ENCODE data around the gene CALY.
"Not testable (repeated sequence)": the region's sequence is repeated elsewhere in the genome, so short reads cannot be mapped to it uniquely, and the experiment has no call there.

Gene CALY

DNA sequence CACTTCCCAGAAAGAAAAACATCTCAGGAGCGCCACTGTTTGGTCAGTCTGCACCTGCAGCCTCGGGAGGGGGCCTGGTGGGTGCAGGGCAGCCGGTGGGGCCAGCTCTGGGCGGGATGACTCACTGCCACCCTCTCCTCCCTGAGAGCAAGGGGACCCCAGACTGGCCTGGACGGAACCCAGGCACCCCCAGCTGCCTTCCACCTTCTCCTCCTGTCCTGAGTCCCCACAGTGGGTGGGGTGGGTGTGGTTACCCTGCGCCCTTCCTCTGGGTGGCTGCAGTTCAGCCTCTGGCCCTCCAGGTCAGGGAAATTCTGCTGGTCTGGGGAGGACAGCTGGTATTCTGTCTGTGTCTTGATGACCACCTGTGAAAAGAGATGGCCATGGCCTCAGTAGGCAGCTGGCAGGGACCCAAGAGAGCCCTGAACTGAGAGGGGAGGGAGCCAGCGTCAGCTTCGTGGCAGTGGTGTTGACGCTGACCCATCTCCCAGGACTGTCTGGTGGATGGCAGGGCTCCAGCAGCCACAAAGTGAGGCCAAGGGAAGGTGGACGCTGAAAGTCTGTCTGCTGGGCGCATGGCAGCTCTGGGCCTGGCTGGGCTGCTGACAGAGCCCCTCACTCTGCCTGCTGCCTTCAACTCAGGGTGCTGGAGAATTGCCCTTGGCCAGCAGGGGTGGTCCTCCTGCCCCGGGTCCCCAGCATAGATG lies 8.9 kb downstream of the CALY start:
- DNase-seq, result no peak

DNA sequence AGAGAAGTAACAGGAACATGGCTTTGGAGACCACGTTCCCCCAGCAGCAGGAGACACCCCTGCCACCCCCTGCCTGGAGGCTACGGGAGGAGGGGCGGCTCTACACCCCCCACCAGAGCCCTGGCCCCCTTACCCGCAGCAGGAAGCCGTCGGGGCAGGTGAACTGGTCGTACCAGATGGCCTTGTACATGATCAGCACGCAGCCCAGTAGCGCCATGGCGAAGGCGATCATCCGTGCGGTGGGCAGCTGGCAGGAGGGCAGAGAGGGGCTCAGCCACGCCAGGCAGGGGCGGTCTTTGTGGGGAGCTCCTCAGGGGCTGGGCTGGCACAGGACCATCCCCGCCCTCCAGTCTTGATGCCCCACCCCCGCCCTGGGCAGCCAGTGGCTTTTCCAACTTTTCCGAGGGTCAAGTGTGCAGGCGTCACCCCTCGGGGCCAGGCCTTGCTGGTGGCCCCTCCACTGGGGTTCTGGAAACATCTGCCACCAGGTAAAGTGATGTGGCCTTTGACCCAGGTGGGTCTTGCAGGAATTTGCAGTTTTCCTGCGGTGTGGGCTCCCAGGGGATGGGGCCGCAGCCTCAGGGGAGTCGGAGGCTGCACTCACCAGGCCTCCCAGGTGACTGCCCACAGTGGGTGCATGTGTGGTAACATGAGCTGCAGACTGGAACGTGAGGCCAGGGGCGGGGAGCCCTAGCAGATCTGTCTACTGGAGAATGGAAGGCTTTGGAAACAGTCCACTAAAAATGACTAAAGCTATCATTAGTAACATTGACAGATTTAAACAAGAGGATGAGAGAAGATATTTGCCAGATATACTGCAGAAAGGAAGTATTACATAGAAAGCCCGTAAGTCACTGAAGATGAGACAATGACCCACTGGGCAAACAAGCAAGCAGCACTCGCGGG lies 9.7 kb downstream of the CALY start:
- no peak for DNase-seq

DNA sequence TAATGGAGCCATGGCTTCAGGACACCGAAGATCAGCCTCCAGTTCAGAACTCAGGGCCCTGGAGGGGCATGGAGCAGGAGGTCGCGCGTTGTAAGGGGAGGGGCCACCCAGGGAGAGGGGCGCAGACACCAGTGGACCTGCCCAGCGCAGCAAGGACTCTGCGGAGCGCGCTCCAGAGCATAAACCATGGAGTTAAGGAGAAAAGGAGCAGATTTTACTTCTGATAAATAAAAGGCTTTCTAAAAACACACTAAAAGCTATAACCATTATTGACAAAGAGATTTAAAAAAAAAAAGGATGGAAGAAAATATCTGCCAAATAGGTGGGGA lies 10.5 kb downstream of the CALY start:
- DNase-seq, result no peak

DNA sequence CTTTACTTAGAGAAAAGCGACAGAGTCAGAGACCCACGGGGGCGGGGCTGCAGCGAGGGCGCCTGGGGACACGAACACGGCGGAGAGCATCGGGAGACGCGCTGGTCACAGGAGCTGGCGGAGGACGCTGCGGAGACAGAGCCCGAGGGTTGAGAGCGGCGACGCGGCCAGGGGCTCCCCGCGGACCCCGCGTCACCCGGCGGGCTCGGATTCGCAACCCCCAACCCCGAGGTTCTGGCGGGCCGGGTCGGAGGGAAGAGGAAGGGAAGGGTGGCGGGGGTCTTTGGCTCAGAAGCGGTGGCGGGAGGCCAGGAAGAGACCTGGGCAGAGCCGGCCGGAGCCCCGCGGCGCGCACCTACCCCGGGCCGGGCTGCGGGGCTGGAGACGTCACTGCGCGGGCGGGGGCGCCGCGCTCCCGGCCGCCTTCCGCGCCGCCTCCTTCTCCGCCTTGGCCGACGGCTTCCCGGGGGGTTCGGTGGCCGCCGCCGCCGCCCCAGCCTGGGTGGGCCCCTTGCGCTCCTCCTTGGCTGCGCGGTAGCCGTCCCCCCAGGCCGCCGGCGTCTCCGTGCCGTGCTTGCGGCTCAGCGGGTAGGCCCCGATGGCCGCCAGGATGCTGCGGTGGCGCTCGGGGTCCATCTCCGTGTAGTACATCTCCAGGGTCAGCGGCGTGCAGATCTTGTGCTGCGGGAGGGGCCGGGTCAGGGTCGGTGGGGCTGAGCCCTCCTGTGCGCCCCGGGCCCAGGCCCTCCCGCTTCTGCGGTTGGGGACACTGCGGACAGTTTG lies 11.1 kb downstream of the CALY start:
- no peak for DNase-seq

DNA sequence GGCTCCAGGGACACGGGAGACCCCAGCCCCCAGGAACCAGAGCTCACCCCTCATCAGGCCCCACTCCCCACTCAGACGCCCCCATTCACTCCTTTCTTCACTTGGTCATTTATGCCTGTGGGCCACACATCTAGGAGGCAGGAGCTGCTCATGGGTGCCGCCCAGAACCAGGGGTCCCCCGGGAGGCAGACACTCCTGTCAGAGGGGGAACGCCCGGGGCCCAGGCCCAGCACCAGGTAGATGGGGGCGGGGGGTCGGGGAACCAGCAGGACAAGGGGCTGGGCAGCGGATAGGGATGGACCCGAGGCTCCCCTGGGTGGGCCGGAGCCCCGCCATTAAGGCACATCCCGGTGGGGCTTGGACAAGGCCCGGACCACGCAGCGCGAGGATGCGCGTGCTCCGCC lies 11.8 kb downstream of the CALY start:
- DNase-seq, result no peak

DNA sequence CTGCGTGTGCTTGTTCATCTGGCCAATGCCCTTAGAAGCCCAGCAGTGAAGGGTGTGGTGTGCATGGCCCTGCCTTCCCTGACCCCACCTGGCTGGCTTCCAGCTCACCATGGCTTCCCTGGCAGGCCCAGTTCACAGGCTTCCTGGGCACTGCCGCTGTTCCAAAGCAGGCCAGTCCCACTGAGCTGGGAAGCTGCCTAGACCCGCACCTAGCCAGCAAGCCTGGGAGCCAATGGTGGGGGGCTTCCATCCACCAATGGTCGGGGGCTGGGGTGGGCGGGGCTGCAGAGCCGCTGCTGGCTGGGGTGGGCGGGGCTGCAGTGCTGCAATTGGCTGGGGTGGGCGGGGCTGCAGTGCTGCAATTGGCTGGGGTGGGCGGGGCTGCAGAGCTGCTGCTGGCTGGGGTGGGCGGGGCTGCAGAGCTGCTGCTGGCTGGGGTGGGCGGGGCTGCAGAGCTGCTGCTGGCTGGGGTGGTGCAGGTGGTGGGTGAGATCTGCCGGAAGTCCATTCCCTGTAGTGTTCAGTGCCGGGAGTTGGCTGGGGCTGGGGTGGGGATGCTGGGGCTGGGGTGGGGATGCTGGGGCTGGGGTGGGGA lies 12.4 kb downstream of the CALY start:
- peak; percentile 21 to 52 for DNase-seq

DNA sequence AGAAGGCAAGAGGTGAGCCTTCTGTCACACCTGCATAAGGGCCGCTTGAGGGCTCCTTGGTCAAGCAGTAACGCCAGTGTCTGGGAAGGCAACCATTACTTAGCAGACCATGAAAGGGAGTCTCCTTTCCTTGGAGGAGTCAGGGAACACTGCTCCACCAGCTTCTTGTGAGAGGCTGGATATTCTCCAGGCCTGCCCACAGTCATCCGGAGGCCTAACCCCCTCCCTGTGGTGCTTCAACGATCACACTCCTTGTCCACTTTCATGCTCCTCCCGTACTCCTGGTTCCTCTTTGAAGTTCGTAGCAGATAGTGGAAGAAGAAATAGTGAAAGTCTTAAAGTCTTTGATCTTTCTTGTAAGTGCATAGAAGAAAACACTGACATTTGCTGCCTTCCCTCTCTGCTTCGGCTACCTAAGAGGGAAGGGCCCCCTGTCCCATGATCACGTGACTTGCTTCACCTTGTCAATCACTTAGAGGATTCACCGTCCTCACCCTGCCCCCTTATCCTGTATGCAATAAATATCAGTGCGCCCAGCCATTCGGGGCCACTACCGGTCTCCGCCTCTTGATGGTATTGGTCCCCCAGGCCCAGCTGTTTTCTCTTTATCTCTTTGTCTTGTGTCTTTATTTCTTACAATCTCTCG lies 14.5 kb downstream of the CALY start:
- not testable (repeated sequence) for DNase-seq

DNA sequence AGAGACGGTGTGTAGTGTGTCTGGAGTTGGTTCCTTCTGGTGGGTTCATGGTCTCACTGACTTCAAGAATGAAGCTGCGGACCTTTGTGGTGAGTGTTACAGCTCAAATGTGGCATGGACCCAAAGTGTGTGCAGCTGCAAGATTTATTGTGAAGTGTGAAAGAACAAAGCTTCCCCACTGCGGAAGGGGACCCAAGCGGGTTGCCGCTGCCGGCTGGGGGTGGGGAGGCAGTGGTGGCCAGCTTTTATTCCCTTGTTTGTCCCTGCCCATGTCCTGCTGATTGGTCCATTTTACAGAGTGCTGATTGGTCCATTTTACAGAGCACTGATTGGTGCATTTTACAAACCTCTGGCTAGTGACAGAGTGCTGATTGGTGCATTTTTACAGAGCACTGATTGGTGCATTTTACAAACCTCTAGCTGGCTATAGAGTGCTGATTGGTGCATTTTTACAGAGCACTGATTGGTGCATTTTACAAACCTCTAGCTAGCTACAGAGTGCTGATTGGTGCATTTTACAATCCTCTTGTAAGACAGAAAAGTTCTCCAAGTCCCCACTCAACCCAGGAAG lies 15.8 kb downstream of the CALY start:
- DNase-seq, result not testable (repeated sequence)

DNA sequence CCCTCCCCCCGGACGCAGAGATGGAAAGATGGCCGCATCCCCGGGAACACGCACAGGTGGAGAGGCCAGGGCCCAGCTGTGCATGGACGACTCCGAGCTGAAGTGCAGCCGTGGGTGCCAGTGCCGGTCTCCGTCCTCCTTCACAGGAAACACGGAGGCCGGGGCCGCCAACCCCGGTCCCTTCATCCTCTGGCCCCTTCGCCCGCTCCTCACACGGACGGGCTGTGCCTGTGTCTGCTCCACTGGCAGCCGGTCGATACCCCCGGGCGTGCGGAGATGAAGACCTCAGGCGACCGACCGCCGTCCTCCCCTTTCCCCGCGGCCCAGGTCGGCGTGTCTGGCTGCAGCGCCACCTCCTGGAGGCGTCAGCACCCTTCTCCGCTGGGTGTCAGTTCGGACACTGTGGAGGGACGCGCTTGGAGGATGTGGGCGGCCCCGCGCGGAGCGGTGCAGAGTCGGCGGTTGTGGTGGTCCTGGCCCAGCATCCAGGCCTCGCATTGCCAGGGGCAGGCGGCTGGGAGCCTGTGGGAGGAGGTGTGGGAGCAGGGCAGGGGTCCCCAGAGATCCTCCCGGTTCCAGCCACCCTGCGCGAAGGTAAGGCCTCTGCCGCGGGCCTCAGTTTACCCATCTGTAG lies 18.1 kb downstream of the CALY start:
- DNase-seq, result peak; percentile 45 to 51

DNA sequence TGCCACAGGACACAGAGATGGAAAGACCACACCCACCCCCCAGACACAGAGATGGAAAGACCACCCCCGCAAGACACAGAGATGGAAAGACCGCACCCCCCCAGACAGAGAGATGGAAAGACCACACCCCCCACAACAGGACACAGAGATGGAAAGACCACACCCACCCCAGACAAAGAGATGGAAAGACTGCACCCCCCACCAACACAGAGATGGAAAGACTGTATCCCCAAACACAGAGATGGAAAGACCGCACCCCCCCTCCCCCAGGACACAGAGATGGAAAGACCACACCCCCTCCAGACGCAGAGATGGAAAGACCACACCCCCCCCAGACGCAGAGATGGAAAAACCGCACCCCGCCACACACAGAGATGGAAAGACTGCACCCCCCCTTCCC lies 20.0 kb downstream of the CALY start:
- DNase-seq, result no peak

DNA sequence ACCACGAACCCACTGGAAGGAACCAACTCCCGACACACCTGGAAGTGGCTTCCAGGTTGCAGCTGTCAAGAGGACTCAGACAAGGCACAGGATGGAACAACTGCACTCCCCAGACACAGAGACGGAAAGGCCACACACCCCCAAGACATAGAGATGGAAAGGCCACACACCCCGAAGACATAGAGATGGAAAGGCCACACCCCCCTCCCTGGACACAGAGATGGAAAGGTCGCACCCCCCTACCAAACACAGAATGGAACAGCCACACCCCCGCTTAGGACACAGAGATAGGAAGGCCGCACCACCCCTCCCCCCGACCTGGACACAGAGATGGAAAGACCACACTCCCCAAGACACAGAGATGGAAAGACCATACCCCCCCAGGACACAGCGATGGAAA lies 20.4 kb downstream of the CALY start:
- DNase-seq, result no peak

DNA sequence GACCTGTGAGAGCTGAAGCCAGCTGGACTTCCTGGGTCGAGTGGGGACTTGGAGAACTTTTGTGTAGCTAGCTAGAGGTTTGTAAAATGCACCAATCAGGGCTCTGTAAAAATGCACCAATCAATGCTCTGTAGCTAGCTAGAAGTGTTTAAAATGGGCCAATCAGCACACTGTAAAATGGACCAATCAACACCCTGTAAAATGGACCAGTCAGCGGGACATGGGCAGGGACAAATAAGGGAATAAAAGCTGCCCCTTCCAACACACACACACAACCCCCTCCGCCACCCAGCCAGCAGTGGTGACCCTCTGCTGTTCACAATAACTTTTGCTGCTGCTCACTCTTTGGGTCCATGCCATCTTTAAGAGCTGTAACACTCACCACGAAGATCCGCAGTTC lies 20.8 kb downstream of the CALY start:
- DNase-seq, result no peak

DNA sequence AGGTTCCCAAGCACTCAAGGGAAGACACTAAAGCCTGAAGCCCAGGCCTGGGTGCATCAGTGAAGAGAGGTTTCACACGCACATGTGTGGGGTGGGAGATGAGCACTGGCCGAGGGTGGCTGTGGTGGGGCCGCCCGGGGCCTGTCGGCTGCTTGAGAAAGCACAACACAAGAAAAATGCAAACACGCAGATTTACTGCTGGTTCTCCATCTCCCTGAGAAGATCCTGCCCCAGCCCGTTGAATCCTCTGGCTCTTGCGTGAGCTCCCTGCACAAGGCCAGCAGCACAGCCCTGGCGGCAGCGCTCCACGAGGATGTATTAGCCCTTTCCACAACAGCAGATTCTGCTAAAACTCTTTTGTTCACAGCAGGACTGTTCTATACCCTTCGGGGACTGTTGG lies 21.8 kb downstream of the CALY start:
- no peak for DNase-seq

DNA sequence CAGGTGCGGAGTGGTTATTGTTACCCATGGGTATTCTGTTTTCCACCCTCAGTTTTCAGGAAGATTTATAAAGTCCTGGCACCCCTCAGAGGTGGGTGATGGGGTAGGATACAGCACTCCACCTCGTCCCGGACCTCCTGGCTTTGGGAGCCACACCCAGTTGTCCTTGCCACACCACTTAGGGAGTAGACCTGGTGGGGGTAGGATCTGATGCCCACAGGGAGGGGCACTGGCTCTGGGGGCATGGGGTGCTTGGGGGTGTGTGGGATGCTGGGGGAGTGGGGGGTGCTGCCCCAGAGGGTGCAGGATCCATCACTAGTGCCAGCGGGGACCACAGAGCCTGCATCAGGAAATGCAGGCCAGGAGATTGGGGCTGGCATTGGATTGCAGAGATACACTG lies 23.5 kb downstream of the CALY start:
- DNase-seq, result no peak

DNA sequence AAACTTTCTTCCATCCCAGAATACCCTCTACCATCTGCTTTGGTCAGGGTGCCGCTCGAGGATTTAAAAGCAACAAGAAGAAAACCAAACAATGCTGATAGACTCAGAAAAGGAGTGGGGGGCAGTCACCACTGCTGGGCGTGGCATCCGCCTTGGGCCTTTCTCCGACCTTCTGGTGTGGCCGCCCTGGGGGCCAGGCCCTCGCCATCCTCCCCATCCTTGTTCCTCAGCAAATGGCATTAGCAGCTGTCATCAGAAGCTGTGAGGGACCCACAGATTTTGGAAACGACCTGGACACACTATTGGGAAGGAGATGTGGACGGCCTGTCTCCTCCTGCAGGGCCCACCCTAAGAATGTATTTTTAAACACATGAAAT lies 23.9 kb downstream of the CALY start:
- DNase-seq, result no peak

DNA sequence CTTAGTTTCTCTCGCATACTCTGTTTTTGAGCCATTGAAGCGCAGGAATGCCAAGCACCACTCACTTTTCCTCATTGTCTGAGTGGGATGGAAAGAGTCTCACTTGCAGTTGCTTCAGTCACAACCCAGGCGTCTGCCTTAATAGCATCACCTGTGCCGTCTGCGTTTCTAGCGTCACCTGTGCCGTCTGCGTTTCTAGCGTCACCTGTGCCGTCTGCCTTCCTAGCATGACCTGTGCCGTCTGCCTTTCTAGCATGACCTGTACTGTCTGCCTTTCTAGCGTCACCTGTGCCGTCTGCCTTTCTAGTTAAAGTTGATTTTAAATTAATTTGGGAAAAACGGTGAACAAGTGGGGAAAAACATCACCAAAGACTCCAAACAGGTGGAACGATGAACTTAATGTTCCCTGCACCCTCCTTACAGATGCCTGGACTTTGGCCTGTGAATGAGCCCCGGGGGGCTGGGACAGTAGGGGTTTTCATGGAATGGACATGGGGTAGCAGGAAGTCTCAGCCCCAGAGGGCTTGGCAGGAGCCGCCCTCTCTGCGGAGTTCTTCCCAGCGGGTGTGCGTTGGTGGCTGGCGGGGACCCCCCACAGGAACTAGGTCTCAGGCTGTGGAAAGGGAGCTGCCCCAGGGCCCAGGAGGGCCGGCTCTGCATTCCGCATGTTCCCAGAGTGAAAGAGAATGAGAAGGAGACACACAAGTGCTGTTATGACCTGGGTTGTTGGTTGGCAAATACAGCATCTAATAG lies 24.5 kb downstream of the CALY start:
- no peak for DNase-seq

DNA sequence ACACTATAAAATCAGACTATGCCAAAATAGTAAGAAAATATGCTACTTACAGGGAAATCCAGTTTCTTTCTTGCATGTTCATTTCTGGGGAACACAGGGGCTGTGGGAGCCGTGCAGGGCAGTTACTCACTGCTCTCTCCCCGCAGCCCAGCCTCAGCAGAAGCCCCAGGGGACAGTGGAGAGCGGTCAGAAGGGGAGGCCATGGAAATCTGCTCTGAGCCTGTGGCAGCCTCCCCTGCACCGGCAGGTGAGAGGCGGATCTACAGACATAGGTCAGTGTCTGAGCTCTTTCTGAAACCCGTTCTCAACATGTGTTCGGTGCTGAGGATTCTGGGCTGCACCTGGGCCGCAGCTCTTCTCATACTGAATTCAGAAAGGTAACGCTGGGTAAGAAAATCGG lies 25.1 kb downstream of the CALY start:
- no peak for DNase-seq

DNA sequence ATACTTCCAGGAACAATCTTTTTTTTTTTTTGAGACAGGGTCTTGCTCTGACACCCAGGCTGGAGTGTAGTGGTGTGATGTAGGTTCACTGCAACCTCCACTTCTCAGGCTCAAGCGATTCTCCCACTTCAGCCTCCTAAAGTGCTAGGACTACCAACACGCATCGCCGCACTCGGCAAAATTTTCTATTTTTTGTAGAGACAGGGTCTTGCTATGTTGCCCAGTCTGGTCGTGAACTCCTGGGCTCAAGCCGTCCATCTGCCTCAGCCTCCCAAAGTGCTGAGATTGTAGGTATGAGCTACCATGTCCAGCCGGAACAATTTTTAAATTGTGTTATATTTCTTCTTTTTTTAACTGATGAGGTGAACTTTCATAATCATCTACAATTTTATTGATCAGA lies 25.9 kb downstream of the CALY start:
- no peak for DNase-seq

DNA sequence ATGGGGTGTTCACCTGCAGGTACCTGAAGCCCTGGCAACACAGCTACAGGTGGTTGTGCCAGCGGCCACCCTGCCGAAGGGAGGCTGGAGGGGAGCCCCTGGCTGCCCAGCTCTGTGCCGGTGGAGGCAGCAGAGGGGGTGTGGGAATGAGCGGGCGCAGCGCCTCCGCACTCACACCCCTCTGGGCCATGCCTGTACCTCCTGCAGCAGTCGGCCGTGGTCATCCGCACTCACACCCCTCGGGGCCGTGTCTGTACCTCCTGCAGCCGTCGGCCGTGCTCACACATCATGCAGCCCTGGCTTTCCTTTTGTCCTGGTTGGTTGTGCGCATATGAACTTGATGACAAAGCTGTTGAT lies 26.3 kb downstream of the CALY start:
- DNase-seq, result no peak

DNA sequence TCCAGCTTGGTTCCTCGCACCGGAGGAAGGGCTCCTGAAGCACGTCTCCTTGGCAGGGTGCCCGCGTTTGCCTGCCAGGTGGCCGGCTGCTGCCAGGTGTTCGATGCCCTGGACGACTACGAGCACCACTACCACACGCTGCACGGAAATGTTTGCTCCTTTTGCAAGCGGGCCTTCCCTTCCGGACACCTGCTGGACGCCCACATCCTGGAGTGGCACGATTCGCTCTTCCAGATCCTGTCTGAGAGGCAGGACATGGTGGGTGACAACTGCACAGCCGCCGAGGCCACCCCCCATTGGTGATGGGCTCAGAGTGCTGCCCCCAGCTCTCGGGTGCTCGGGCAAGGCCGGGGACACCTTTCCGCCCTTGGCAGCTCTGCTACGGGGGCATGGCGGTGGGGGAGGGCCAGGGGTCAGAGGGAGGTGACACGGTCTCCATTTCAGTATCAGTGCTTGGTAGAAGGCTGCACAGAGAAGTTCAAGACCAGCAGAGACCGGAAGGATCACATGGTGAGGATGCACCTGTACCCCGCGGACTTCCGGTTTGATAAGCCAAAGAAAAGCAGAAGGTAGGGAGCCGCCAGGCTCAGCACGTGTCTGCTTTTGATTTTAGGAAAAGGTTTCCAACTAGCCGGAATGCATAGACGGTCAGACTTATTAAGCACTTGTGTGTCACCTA lies 26.8 kb downstream of the CALY start:
- peak in 1 of 2 experiments; percentile 30 for DNase-seq
